ENCODE results near the gene FIS1.
"Not testable (repeated sequence)": the region's sequence is repeated elsewhere in the genome, so short reads cannot be mapped to it uniquely, and the experiment has no call there.

Gene FIS1

GRCh38 chr7:101244375-101245146 lies at the start of gene FIS1:
Gene FIS1 (minus strand): TSS chr7:101245081. CDS start chr7:101245004, 77 bp downstream.
- peak; percentile 89 to 99 (median 94) for DNase-seq
- intact Hi-C loops (cut with DNase I), result loop anchor here (2.0 kb wide), 1 partner anchor 28 kb away; the partner anchor contains the start of gene PLOD3

GRCh38 chr7:101294039-101294831 lies 49.4 kb upstream of the FIS1 start:
- intact Hi-C loops (cut with DNase I), result no loop called here
- DNase-seq, result peak in 3 of 10 donors; percentile 9 to 27 (median 21)

GRCh38 chr7:101293069-101294021 lies 48.5 kb upstream of the FIS1 start:
- DNase-seq, result peak in 3 of 10 donors; percentile 23 to 56 (median 25)
- intact Hi-C loops (cut with DNase I), result not testable (repeated sequence)

GRCh38 chr7:101292566-101292965 lies 47.7 kb upstream of the FIS1 start:
- intact Hi-C loops (cut with DNase I), result not testable (repeated sequence)
- peak in 3 of 10 donors; percentile 3 to 29 (median 27) for DNase-seq

GRCh38 chr7:101290186-101291037 lies 45.5 kb upstream of the FIS1 start:
- peak; percentile 45 to 96 (median 78) for DNase-seq
- intact Hi-C loops (cut with DNase I), result not testable (repeated sequence)

- DNase-seq, result peak in 3 of 10 donors; percentile 5 to 24 (median 20)
- intact Hi-C loops (cut with DNase I), result loop anchor here (10.0 kb wide), 1 partner anchor 55 kb away; the partner anchor contains the start of gene CLDN15
These were observed 44.8 kb upstream of the FIS1 start for GRCh38 chr7:101289687-101290086.

GRCh38 chr7:101288439-101288838 lies 43.6 kb upstream of the FIS1 start:
- DNase-seq, result peak in 1 of 10 donors; percentile 2
- intact Hi-C loops (cut with DNase I), result loop anchor here (10.0 kb wide), 1 partner anchor 54 kb away; the partner anchor contains the start of gene CLDN15

GRCh38 chr7:101287032-101287431 lies 42.2 kb upstream of the FIS1 start:
- peak in 3 of 10 donors; percentile 19 to 34 (median 33) for DNase-seq
- intact Hi-C loops (cut with DNase I), result loop anchor here (10.0 kb wide), 1 partner anchor 52 kb away; the partner anchor contains the start of gene CLDN15

GRCh38 chr7:101285880-101286279 lies 41.0 kb upstream of the FIS1 start:
- peak in 3 of 10 donors; percentile 23 to 61 (median 52) for DNase-seq
- intact Hi-C loops (cut with DNase I), result loop anchor here (10.0 kb wide), 1 partner anchor 51 kb away; the partner anchor contains the start of gene CLDN15

GRCh38 chr7:101285171-101285570 lies 40.3 kb upstream of the FIS1 start:
- DNase-seq, result peak in 3 of 10 donors; percentile 47 to 75 (median 69)
- intact Hi-C loops (cut with DNase I), result loop anchor here (10.0 kb wide), 1 partner anchor 50 kb away; the partner anchor contains the start of gene CLDN15

- intact Hi-C loops (cut with DNase I), result loop anchor here (10.0 kb wide), 1 partner anchor 46 kb away; the partner anchor contains the start of gene CLDN15
- peak in 3 of 10 donors; percentile 3 to 28 (median 8) for DNase-seq
These were observed 36.0 kb upstream of the FIS1 start for GRCh38 chr7:101280912-101281311.

GRCh38 chr7:101278461-101279292 lies 33.8 kb upstream of the FIS1 start:
- intact Hi-C loops (cut with DNase I), result no loop called here
- DNase-seq, result peak in 3 of 10 donors; percentile 53 to 77 (median 63)

GRCh38 chr7:101277155-101277554 lies 32.3 kb upstream of the FIS1 start:
- DNase-seq, result peak in 3 of 10 donors; percentile 10 to 12 (median 12)
- intact Hi-C loops (cut with DNase I), result no loop called here

- no peak for DNase-seq
- intact Hi-C loops (cut with DNase I), result no loop called here
These were observed 28.3 kb upstream of the FIS1 start for GRCh38 chr7:101273206-101273605.

- intact Hi-C loops (cut with DNase I), result no loop called here
- DNase-seq, result no peak
These were observed 26.1 kb upstream of the FIS1 start for GRCh38 chr7:101271021-101271420.

- intact Hi-C loops (cut with DNase I), result no loop called here
- DNase-seq, result peak in 3 of 10 donors; percentile 24 to 32 (median 30)
These were observed 24.8 kb upstream of the FIS1 start for GRCh38 chr7:101269664-101270063.
